CD4-positive, alpha-beta T cell treated with Interleukin-6 at 100 ng/mL for 8 hours (primary cell): Measurements from ENCODE around the gene SCO2.
"Not testable (repeated sequence)": the region's sequence is repeated elsewhere in the genome, so short reads cannot be mapped to it uniquely, and the experiment has no call there.

ENCODE experiments used
- DNase-seq: peaks from one replicate; pipeline ENCODE4 v3.0.0-alpha.2; 2020; ENCODE audit warnings: mixed read lengths, low spot score

SCO2 gene

DNA sequence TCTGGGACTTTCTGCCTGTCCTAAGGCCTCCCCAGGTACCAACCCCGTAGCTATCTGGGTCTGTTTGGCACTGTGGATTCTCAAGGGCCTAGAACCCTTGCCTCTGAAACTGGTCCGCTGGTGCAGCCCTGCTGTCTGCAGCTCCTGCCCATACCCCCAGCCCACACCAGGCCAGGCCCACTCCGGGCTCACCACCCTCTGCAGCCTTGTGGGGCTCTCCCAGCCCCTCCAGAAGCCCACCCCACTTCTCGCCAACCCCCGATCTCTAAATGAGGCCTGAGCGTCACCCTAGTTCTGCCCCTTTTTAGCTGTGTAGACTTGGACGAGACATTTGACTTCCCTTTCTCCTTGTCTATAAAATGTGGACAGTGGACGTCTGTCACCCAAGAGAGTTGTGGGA lies 25.0 kb upstream of the SCO2 start:
- DNase-seq = no peak

DNA sequence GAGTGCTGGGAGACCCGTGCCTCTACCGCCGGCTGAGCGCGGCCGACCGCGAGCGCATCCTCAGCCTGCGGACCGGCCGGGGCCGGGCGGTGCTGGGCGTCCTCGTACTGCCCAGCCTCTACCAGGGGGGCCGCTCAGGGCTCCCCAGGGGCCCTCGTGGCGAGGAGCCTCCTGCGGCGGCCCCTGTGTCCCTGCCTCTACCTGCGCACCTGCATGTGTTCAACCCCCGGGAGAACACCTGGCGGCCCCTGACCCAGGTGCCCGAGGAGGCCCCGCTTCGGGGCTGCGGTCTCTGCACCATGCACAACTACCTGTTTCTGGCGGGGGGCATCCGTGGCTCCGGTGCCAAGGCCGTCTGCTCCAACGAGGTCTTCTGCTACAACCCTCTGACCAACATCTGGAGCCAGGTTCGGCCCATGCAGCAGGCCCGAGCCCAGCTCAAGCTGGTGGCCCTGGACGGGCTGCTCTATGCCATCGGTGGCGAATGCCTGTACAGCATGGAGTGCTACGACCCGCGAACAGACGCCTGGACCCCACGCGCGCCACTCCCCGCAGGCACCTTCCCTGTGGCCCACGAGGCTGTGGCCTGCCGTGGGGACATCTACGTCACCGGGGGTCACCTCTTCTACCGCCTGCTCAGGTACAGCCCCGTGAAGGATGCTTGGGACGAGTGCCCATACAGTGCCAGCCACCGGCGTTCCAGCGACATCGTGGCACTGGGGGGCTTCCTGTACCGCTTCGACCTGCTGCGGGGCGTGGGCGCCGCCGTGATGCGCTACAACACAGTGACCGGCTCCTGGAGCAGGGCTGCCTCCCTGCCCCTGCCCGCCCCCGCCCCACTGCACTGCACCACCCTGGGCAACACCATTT lies 23.8 kb upstream of the SCO2 start:
- no peak for DNase-seq

DNA sequence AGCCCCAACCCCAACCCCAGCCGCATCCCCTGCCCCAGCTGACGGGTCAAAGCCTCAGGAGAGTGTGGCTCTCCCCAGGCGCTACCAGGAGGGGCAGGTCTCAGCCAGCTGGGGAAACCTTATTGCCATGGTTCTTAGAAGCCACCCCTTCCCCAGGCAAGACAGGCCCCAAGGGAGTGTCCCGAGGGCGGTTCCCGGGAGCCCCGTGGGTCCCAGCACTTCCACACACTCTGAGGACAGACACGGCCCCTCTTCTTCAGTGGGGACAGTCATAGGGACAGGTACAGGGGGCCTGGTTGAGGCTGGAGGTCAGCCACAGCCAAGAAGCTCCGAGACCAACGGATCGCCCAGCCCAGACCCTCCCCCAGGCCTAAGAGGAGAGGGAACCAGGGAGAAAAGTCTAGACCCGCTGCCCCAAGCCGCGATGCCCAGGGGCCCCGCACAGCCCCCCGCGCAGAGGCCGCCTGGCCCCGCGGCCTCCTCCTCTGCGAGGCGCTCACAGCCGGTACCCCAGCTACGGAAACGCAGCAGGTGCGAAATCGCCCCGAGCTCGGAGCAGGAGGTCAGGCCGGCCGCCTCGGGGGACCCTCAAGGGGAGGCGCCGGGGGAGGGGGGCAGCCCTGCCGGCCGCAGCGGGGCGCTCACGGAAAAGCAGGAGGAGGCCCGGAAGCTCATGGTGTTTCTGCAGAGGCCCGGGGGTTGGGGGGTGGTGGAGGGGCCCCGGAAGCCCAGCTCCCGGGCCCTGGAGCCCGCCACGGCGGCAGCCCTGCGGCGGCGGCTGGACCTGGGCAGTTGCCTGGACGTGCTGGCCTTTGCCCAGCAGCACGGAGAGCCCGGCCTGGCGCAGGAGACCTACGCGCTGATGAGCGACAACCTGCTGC lies 22.9 kb upstream of the SCO2 start:
- peak; percentile 58 for DNase-seq

DNA sequence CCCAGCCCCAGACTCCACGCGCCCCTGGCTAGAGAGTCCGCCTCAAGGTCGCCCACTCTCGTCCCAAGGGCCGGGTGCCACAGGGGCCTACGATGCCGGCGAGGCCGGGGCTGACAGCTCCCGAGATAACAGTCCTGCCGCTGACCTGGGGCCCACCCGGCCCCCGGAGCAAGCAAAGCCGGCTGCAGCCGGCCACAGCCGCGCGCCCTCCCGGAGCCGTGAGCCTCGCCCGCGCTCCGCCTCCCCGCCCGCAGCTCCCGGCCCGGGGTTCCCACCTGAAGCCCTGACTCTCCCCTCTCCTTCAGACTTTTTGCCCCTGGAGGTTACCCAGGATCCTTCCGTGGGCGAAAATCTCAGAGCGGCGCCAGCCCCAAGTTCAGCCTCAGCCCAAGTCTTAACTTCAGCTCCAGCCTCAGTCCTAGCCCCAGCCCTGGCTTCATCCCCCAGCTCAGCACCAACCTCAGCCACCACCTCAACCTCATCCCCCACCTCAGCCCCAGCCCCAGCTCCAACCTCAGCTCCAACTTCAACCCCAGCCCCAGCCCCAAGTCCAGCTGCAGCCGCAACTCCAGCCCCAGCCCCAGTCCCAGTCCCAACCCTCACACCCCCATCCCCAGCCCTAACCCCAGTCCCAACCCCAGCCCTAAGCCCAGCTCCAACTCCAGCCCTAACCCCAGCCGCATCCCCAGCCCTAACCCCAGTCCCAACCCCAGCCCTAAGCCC lies 22.0 kb upstream of the SCO2 start:
- DNase-seq = no peak

DNA sequence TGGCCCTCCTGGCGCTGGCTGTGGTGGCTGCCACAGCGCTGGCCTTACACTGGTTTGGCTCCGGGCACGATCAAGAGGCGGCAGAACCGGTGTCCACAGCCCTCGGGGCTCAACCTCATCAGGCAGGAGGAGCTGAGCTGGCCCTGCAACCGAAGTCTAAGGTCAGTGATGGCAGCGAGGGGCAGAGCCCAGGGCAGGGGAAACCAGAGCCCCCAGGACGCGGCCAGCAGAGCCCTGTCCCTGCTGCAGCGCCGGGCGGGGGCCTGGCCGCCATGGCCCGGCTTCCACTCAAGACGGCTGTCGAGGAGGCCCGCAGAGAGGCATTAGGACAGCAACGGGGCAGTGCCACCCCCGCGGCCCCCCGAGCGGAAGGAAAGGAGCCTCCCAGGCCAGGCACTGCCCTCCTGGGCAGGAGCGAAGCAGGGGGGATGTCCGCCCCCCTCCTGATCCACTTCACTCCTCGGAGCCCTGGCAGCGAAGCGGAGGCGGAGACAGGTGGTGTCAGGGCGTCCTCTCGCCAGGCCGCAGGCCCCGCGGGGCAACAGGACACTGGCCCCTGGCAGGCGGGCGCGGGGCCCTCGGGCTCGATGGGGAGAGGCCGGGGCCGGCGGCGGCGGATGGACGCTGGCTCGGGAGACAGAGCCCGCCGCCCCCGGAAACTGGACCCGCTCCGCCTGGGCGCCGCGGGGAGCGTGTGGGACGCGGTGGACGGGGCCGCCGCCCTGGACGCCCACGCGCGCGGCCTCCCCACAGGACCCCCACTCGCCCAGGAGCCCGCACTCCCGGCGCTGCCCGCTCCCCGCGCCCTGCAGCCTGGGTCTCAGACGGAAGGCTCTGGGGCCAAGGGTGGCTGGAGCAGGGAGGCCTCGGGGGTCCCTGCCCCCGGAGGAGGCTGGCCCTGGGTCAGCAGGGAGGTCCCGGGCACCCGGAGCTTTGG lies 21.2 kb upstream of the SCO2 start:
- no peak for DNase-seq

DNA sequence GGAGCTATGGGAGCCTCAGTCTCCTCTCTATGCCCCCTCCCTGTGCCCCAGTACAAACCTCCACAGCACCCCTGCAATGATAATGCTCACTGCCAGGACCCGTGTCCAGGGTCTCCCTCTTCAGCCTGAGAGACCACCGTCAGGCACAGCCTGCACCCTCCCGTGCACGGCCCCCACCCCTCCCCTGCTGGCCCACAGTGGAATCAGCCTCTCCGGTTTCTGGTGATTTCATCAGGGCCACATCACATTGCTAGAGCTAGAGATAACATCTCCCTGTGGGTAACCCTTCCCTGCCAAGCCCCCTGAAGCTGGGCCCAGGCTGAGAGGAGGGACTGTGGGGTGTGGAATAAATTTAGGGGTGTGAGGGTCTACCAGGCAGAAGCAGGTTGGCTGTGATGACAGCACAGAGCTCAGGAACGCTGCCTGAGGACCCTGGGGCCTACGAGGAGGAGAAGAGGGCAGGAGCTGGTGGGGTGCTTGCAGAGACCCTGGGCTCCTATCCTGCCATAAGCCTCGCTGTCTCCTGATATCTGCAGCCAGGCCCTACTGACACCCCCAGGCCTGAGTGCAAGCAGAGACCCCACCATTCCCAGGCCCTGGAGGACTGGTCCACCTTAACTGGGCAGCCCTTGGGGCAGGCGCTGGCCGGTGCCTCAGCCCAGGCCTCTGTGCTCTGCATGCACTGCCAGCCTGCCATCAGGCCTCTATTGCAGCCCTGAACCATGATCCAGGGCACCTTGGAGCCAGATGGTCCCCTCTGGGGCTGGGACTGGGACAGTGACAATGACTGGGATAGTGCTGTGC lies 20.3 kb upstream of the SCO2 start, which contains the start of gene KLHDC7B:
Gene KLHDC7B (plus strand): TSS at position 378 of the 804 bp plus-strand sequence. CDS start 345 bp downstream, at position 723.
- no peak for DNase-seq

DNA sequence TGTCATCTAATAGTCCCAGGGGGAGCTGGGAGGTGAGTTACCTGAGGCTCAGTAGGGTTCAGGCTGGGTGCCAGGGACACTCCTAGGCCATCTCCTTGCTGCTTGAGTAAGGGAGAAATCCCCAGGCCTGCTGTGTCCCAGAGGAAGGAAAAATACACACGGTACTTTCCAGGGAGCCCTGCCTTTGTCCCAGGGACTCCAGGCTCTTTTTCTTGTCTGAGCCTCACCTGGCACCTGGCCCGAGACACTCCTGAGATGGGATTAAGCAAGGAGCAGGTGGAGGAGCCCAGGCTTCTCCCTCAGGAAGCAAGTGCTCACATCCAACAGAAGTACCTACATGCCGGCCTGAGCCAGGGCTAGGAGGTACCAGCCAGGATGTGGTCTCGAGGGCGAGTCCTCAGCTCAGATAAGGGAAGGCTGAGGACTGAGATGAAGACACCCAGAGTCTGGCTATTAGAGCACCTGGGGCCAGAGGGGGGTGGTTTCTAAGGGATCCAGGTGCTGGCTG lies 19.4 kb upstream of the SCO2 start:
- DNase-seq = no peak

DNA sequence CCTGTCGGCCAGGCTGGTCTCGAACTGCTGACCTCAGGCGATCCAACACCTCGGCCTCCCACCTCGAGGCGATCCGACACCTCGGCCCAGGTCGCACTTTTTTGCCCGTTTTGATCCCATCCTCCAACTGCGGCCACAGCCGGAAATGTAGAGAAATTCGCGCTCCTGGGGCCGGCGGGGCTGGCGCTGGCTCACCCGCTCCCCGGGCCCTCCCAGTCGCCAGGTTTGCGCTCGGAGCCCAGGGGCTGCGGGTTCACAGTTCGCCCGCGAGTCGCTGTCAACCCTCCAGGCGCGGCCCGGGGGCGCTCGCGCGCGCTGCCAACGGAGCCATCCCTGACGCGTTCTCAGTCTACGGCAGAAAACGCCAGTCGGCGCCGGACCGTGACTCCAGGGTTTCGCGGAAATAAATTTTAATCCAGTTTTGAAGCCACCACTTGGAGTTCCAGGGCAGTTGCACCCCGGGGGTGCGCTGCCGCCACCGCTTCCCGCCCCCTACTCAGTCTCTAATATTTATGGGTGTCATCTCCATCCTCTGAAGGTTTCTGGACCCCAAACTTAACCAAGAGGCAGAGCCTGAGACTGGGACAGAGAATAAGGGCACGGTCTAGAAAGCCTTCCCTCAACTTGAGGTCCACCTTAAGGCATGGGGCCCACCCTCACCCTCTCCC lies 18.8 kb upstream of the SCO2 start:
- DNase-seq = peak; percentile 80

DNA sequence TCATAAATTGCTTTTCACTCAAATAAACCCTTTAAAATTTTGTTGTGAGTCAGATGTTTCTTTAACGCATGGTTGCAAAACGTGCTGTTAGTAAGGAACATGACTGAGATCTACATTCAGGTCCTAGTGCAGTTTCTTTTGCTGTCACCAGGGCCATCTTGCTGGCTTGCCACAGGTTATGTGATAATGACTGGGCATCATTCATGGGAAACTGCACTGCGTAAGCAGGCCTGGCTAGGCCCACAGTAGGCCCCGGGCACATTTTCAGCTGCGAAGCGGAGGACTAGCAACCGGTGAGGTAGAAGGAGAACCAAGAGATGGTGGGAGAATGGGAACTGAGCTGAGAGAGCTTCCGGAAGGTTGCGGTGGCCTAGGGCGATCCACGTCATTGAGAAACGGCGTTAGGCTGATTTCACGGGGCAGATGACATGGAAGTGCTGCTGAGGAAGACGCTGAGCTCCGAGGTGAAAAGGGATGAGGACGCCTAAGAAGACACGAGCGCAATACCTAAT lies 17.1 kb upstream of the SCO2 start:
- DNase-seq = no peak

DNA sequence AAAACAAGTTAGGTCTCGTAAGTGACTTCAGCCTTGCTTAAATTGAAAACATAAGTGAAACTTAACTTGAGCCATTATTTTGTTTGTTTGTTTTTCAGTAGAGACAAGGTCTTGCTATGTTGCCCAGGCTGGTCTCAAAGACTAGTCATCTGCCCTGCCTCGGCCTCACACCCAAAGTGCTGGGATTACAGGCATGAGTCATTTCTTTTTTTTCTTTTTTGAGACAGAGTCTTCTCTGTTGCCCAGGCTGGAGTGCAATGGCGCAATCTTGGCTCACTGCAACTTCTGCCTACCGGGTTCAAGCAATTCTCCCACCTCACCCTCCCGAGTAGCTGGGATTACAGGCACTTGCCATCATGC lies 16.2 kb upstream of the SCO2 start:
- DNase-seq = not testable (repeated sequence)

DNA sequence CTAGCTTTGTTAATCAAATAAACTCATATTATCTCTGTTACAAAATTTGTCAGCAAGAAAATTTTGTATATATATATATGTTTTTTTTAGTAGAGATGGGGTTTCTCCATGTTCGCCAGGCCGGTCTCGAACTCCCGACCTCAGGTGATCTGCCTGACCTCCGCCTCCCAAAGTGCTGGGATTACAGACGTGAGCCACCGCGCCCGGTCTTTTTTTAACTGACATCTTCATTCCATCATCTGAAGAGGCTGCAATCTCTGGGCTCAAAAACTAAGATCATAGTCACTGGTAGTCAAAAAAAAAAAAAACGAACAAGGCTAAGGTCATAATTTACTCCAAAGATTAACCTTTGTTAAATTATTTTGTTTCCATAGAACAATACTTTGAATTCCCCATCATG lies 15.0 kb upstream of the SCO2 start:
- DNase-seq = no peak

DNA sequence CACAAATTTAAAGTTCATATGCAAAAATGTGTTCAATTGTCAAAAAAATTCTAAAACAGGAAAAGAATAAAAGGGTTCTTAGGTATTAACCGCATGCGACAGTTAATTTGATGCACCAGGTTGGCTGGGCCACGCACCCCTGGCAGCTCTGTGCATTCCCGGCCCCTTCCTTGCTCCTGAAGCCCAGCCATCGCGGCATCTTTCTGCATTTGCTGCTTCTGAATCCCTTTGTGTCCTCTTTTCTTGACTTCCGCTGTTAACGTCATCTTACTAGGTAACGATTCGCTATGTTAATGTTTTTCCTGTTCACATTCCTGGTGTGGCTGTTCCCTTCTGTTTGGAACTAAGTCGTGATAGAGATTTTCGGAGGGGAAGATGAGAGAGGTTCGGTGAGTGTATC lies 12.4 kb upstream of the SCO2 start:
- DNase-seq = no peak

DNA sequence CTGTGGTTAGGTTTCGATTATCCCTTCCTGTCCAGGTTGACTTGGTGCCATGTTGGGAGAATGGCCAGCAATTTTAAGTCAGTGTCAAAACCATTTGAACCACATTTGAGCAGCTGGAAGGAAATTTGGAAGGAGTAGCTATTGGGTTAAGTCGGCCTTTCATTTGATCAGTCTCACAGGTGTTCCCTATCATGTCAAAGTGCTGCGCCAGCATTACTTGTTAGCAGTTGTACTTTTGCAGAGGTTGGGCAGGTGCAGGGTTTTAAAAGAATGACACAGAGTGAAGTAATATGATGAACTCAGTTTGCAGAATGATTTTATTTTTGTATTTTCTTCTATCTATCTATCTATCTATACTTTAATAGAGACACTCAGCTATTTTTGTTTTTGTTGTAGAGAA lies 10.8 kb upstream of the SCO2 start:
- no peak for DNase-seq

DNA sequence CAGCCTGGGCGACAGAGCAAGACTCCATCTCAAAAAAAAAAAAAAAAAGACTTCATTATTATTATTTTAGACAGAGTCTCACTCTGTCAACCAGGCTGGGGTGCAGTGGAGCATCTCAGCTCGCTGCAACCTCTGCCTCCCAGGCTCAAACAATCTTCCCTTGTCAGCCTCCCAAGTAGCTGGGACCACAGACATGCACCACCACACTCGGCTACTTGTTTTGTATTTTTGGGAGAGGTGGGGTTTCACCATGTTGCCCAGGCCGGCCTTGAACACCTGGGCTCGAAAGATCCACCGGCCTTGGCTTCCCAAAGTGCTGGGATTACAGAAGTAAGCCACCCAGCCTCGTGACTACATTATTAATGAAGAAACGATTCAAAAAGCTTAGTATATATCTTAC lies 9.7 kb upstream of the SCO2 start:
- DNase-seq = no peak

DNA sequence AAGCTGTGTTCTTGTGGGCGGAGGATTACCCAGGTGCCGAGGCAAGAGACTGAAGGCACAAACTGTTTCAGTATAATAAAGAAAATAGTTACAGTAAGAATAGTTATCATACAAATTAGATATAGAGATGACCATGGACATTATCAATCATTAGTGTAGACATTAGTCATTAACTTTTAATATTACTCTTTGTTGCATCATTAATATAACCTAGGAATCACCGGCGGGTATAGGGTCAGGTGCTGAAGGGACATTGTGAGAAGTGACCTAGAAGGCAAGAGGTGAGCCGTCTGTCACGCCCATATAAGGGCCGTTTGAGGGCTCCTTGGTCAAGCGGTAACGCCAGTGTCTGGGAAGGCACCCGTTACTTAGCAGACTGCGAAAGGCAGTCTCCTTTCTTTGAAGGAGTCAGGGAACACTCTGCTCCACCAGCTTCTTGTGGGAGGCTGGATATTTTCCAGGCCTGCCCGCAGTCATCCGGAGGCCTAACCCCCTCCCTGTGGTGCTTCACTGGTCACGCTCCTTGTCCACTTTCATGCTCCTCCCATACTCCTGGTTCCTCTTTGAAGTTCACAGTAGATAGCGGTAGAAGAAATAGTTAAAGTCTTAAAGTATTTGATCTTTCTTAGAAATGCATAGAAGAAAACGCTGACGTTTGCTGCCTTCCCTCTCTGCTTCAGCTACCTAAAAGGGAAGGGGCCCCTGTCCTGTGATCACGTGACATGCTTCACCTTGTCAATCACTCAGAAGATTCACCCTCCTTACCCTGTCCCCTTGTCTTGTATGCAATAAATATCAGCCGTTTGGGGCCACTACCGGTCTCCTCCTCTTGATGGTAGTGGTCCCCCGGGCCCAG lies 8.7 kb upstream of the SCO2 start:
- DNase-seq = not testable (repeated sequence)

DNA sequence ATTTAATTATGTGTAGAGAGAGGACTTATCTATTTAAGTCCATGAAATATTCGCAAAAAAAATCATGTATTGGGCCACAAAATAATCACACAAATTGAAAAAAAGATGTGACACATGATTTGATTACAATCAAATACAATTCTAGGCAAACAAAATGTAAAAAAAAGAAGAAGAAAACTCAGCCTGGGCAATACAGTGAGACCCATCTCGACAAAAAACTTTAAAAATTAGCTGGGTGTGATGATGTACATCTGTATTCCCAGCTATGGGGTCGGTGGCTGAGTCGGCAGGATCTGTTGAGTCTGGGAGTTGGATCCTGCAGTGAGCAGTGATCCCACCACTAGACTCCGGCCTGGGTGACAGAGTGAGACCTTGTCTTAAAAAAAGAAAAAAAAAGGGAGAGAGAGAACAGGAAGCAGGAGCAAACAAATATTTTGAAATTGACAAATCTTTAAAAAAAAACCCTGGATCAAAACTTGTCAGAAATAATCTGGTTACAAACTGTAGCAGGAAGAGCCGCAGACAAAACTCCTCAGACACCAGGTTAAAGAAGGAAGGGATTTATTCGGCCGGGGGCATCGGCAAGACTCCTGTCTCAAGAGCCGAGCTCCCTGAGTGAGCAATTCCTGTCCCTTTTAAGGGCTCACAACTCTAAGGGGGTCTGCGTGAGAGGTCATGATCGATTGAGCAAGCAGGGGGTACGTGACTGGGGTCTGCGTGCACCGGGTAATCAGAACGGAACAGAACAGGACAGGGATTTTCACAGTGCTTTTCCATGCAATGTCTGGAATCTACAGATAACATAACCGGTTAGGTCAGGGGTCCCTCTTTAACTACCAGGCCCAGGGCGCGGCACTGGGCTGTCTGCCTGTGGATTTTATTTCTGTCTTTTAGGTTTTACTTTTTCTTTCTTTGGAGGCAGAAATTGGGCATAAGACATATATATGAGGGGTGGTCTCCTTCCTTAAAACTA lies 7.7 kb upstream of the SCO2 start:
- DNase-seq = no peak

DNA sequence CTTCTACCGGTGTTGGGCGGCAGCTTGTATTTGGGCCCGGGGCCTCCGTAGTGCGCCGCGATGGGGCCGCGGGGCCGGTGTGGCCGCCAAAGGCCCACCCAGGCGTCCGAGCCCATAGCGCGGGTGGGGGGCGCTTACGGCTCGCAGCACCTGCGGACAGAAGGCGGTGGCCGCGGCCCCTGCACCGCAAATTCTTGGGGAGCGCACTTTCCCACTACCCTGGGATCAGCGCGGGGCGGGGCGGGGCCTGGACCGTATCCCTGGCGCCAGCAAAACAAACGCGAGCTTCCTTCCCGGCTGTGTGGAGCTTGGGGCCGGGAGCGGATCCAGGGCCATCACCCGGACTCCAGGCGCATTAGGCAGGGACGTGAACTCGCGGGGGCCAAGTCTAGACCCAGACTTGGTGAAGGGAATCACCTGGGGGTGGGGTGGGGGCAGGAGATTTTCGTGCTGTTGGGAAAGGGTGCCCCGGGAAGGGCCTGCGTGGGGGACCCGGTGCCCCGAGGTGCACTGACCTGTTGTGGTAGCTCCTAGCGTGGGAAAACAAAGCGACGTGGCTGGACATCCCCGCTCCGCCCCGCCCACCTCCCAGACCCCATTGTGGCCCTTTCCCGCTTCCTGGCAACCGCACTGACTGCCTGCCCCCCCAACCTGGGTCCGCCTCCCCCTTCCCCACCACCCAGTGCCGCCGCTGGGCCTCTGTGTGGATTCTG lies 6.7 kb upstream of the SCO2 start:
- DNase-seq = no peak
